OCI-LY7 (cell line): ENCODE measurements around the gene KYNU. TPM values are rescaled to one million over a fixed set of nuclear protein-coding genes. Genes with fewer than 3 reads are reported as not detected.

Experiments used
- BruUV-seq: library from RNA; stranded (reverse); fragments of 400-500 nt; replicated peaks from 2 replicates; lab custom pipeline; 2021; lab: Mats Ljungman, UMichigan
- CTCF ChIA-PET: fragments of 300-600 bp; sonication (Branson Sonifier 250); formaldehyde crosslinking; loops from one replicate; lab custom pipeline; 2022; ENCODE audit warnings: antibody characterized with exemption; ENCODE audit not compliant: unreplicated experiment; lab: Charles Lee
- POLR2A ChIA-PET: fragments of 300-600 bp; sonication (Branson Sonifier 250); formaldehyde crosslinking; loops from one replicate; lab custom pipeline; 2022; ENCODE audit warnings: antibody characterized with exemption; lab: Charles Lee
- DNase-seq: peaks from one replicate; pipeline ENCODE4 v3.0.0-alpha.2; 2015; ENCODE audit warnings: low spot score
- H2AFZ ChIP-seq: fragments of 200-600 bp; sonication (generic), shearing (Covaris generic); 2 replicates; pipeline ENCODE4 v1.6.1; 2014; ENCODE audit warnings: mild to moderate bottlenecking, antibody characterized with exemption, low read length, moderate library complexity
- H3K27ac ChIP-seq: fragments of 200-600 bp; sonication (generic); 2 replicates; pipeline ENCODE4 v1.5.1; 2014; ENCODE audit warnings: mixed run types, low read depth, mild to moderate bottlenecking, moderate library complexity, low read length, inconsistent platforms; ENCODE audit not compliant: poor library complexity, severe bottlenecking
- H3K36me3 ChIP-seq: fragments of 200-600 bp; sonication (generic); 2 replicates; pipeline ENCODE4 v1.6.1; 2014; ENCODE audit warnings: mild to moderate bottlenecking, antibody characterized with exemption, low read length, moderate library complexity, mixed read lengths; ENCODE audit not compliant: insufficient read depth
- H3K4me1 ChIP-seq: fragments of 200-600 bp; sonication (generic); 2 replicates; pipeline ENCODE4 v1.5.1; 2014; ENCODE audit warnings: mild to moderate bottlenecking, low read length; ENCODE audit not compliant: insufficient read depth, poor library complexity, severe bottlenecking
- H3K4me2 ChIP-seq: fragments of 200-600 bp; sonication (generic); 2 replicates; pipeline ENCODE4 v1.6.1; 2014; ENCODE audit warnings: mild to moderate bottlenecking, low read length
- H3K4me3 ChIP-seq: fragments of 200-600 bp; sonication (generic); 2 replicates; pipeline ENCODE4 v1.5.1; 2014; ENCODE audit warnings: mild to moderate bottlenecking, low read depth, low read length; ENCODE audit not compliant: poor library complexity, severe bottlenecking
- H3K79me2 ChIP-seq: fragments of 200-600 bp; sonication (generic); 2 replicates; pipeline ENCODE4 v1.6.1; 2016; ENCODE audit warnings: low read depth, mild to moderate bottlenecking, low read length, moderate library complexity, mixed read lengths; ENCODE audit not compliant: insufficient read depth
- H3K9me2 ChIP-seq: fragments of 200-600 bp; sonication (generic); 2 replicates; pipeline ENCODE4 v1.6.1; 2016; ENCODE audit warnings: mild to moderate bottlenecking, low read length, mixed read lengths; ENCODE audit not compliant: insufficient read depth
- H3K9me3 ChIP-seq: fragments of 200-600 bp; sonication (generic); 2 replicates; pipeline ENCODE4 v1.6.1; 2014; ENCODE audit warnings: mild to moderate bottlenecking, mixed run types, low read length, mixed read lengths
- H4K20me1 ChIP-seq: fragments of 200-600 bp; sonication (generic); 2 replicates; pipeline ENCODE4 v1.6.1; 2014; ENCODE audit warnings: mild to moderate bottlenecking, antibody characterized with exemption, low read length, moderate library complexity, mixed read lengths; ENCODE audit not compliant: insufficient read depth
- CTCF ChIP-seq: fragments of 200-600 bp; sonication (generic); conservative IDR thresholded peaks from 2 replicates; pipeline ENCODE4 v1.5.1; 2014; ENCODE audit warnings: mild to moderate bottlenecking, antibody characterized with exemption, low read length, moderate library complexity, mixed read lengths
- EZH2phosphoT487 ChIP-seq: fragments of 200-600 bp; sonication (generic); IDR thresholded peaks from 2 replicates; pipeline ENCODE4 v1.6.1; 2018; ENCODE audit warnings: low read depth, borderline replicate concordance, mild to moderate bottlenecking, mixed run types, antibody characterized with exemption, low read length, moderate library complexity, mixed read lengths
- intact Hi-C: fragments of 100-400 bp; cut with micrococcal nuclease; formaldehyde crosslinking; loops from one replicate; pipeline ENCODE4 v1.10.0; 2022; ENCODE audit not compliant: unreplicated experiment
- total RNA-seq, 2 experiments: library from RNA; depleted of rRNA in 1 of 2; stranded (reverse); fragments of >200 nt in 1 of 2; shearing (Covaris generic) in 1 of 2; gene quantifications; 2 replicates each; pipeline ENCODE4 v1.2.3, GENCODE V29; 2014 to 2022

KYNU gene
- total RNA-seq, 2 experiments from 2014 or later, result 0.27 TPM; not detected in 1

GRCh38 chr2:142840436-142840835 is 37.0 kb upstream of the KYNU start:
- no peak overlapping the region for H3K27ac ChIP-seq
- DNase-seq, result no peak
- H3K79me2 ChIP-seq, result no peaks in the 10 kb centered on the region
- POLR2A ChIA-PET, result interaction anchor here (0.7 to 1.0 kb wide), 3 partner anchors 16 to 104 kb away, joined by 3 to 6 read pairs (median 3); no protein-coding TSS in a partner anchor
- intact Hi-C loops, result no loop called here
- no peak overlapping the region for H3K4me2 ChIP-seq
- H2AFZ ChIP-seq, result no peak overlapping the region
- no peaks in the 10 kb centered on the region for H3K4me1 ChIP-seq
- H3K9me3 ChIP-seq, result no peaks in the 10 kb centered on the region
- CTCF ChIA-PET, result no interaction called here
- H3K4me3 ChIP-seq, result no peak overlapping the region
- TF ChIP-seq CTCF, result no peak
- TF ChIP-seq EZH2phosphoT487, result no peak
- BruUV-seq, result no TSS peak
- H3K36me3 ChIP-seq, result no peaks in the 10 kb centered on the region
- no peaks in the 10 kb centered on the region for H3K9me2 ChIP-seq
- H4K20me1 ChIP-seq, result no peaks in the 10 kb centered on the region

DNA sequence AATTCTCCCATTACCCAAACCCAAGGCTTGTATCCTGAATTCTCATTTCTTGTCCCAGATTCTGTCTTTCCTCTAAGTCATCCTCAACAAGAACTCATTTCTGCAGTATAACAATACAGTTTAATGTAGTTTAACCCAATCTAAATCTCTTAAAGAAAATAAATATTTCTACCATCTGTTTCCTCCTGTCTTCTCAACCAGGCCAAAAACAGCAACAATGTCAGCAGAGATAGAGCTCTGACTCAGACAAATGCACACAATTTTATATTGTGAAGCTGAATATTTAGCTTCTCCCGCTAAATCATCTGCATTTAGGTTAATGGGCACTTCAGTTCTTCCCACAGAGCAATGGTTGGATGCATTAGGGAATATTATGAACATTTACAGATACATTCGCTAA is 35.7 kb upstream of the KYNU start:
- no peak overlapping the region for H3K4me3 ChIP-seq
- ChIA-PET CTCF (no interaction called here), POLR2A (interaction anchor here (0.7 kb wide), 1 partner anchor 12 kb away, joined by 3 read pairs; no protein-coding TSS in a partner anchor)
- TF ChIP-seq CTCF, result no peak
- TF ChIP-seq EZH2phosphoT487, result no peak
- no peaks in the 10 kb centered on the region for H3K79me2 ChIP-seq
- no peaks in the 10 kb centered on the region for H3K36me3 ChIP-seq
- no peak for DNase-seq
- H4K20me1 ChIP-seq, result no peaks in the 10 kb centered on the region
- no peak overlapping the region for H3K4me2 ChIP-seq
- no peak overlapping the region for H3K27ac ChIP-seq
- H3K4me1 ChIP-seq, result no peaks in the 10 kb centered on the region
- intact Hi-C loops, result no loop called here
- no TSS peak for BruUV-seq
- H2AFZ ChIP-seq, result no peak overlapping the region
- no peaks in the 10 kb centered on the region for H3K9me3 ChIP-seq
- H3K9me2 ChIP-seq, result no peaks in the 10 kb centered on the region

DNA sequence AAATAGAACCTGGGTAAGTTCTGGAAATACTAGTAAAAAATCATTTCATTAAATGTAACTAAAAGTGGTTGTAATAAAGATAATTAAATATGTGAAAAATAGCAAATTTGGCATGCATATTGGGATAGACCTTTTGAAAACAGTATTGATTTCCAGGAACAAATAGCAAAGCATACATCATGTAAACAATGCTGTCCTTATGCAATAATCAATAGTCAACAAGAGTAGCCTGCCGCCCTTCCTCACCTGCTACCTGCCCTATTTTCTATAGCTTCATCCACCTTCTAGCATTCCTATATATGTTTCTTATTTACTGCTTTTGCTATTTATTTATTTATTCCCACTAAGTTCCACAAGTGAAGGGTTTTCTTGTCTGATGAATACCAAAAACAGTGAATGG is 35.1 kb upstream of the KYNU start:
- no TSS peak for BruUV-seq
- H2AFZ ChIP-seq, result no peak overlapping the region
- no peak overlapping the region for H3K27ac ChIP-seq
- no peak overlapping the region for H3K4me2 ChIP-seq
- H3K9me3 ChIP-seq, result no peaks in the 10 kb centered on the region
- CTCF ChIA-PET, result no interaction called here
- TF ChIP-seq CTCF (no peak), EZH2phosphoT487 (no peak)
- POLR2A ChIA-PET, result no interaction called here
- no peak for DNase-seq
- H4K20me1 ChIP-seq, result no peaks in the 10 kb centered on the region
- H3K79me2 ChIP-seq, result no peaks in the 10 kb centered on the region
- intact Hi-C loops, result no loop called here
- no peaks in the 10 kb centered on the region for H3K9me2 ChIP-seq
- H3K36me3 ChIP-seq, result no peaks in the 10 kb centered on the region
- no peak overlapping the region for H3K4me3 ChIP-seq
- H3K4me1 ChIP-seq, result no peaks in the 10 kb centered on the region
